ENCODE measurements around the gene OTOG.

- TF ChIP-seq CTCF (IDR thresholded peaks at IDR 0.05) (no peak), POLR2A (IDR thresholded peaks at IDR 0.05) (no peak), EP300 (IDR thresholded peaks at IDR 0.05) (no peak)
These were observed 50.7 kb downstream of the OTOG start for GRCh38 chr11:17597770-17598169.

All from ovary (tissue), 3 donors.